Choroid plexus epithelial cell (primary cell): ENCODE measurements around the gene SH2B3.

ENCODE experiments used
- DNase-seq: peaks from one replicate; pipeline ENCODE4 v3.0.0-alpha.2; 2010; ENCODE audit warnings: low read depth
- H3K4me3 ChIP-seq: 2 replicates; pipeline ENCODE4 v1.5.1; 2011; ENCODE audit warnings: low read depth, mild to moderate bottlenecking, control low read depth, low read length, moderate library complexity
- TF ChIP-seq, protein P1 (sequence below): conservative IDR thresholded peaks from 2 replicates; pipeline ENCODE4 v1.5.1; 2011; ENCODE audit warnings: low read depth, mild to moderate bottlenecking, control low read depth, inconsistent platforms, low read length, moderate library complexity

The SH2B3 gene

GRCh38 chr12:111410431-111411184 is 4.9 kb downstream of the SH2B3 start:
- H3K4me3 ChIP-seq, result peak overlapping the region; percentile 18
- TF ChIP-seq, protein P1, sequence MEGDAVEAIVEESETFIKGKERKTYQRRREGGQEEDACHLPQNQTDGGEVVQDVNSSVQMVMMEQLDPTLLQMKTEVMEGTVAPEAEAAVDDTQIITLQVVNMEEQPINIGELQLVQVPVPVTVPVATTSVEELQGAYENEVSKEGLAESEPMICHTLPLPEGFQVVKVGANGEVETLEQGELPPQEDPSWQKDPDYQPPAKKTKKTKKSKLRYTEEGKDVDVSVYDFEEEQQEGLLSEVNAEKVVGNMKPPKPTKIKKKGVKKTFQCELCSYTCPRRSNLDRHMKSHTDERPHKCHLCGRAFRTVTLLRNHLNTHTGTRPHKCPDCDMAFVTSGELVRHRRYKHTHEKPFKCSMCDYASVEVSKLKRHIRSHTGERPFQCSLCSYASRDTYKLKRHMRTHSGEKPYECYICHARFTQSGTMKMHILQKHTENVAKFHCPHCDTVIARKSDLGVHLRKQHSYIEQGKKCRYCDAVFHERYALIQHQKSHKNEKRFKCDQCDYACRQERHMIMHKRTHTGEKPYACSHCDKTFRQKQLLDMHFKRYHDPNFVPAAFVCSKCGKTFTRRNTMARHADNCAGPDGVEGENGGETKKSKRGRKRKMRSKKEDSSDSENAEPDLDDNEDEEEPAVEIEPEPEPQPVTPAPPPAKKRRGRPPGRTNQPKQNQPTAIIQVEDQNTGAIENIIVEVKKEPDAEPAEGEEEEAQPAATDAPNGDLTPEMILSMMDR, result no peak
- peak; percentile 40 for DNase-seq

DNA sequence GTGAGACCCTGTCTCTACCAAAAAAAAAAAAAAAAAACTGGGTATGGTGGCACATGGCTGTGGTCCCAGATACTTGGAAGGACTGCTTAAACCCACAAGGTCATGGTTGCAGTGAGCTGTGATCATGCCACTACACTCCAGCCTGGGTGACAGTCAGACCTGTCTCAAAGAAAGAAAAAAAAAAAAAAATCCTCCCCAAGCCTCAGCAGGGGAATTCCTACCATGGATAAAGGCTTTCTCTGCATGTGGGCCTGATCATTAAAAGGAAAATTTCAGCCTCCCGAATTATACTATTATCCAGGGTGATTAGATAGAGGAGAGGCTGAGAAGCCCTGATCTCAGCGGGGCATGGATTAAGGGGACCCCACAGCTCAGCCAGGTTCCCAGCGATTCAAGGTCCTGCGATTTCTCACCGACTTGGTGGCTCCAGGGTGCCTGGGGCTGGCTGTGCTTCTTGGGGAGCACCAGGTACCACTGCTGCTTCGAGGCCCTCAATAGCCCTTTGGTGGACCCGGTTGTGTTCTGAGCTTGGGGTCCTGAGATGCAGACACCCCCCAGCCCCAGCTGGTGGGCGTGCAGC is 5.6 kb downstream of the SH2B3 start:
- H3K4me3 ChIP-seq, result no peak overlapping the region

GRCh38 chr12:111412007-111412829 is 6.5 kb downstream of the SH2B3 start:
- peak; percentile 83 for DNase-seq
- no peak overlapping the region for H3K4me3 ChIP-seq
- TF ChIP-seq, protein P1, result no peak

More for the DNA sequence above, 5.6 kb downstream of the SH2B3 start:
- TF ChIP-seq, protein P1, result no peak
- DNase-seq, result no peak

- DNase-seq, result peak; percentile 50
- TF ChIP-seq, protein P1, result no peak
- no peak overlapping the region for H3K4me3 ChIP-seq
Observed at GRCh38 chr12:111412830-111413441, 7.2 kb downstream of the SH2B3 start.

- H3K4me3 ChIP-seq, result no peak overlapping the region
- TF ChIP-seq, protein P1, result no peak
- peak; percentile 39 for DNase-seq
Observed at GRCh38 chr12:111413442-111414086, 7.8 kb downstream of the SH2B3 start.

GRCh38 chr12:111414711-111415252 is 9.1 kb downstream of the SH2B3 start:
- no peak overlapping the region for H3K4me3 ChIP-seq
- TF ChIP-seq, protein P1, result no peak
- DNase-seq, result no peak
